ENCODE results near the gene PHAF1.

The PHAF1 gene

DNA sequence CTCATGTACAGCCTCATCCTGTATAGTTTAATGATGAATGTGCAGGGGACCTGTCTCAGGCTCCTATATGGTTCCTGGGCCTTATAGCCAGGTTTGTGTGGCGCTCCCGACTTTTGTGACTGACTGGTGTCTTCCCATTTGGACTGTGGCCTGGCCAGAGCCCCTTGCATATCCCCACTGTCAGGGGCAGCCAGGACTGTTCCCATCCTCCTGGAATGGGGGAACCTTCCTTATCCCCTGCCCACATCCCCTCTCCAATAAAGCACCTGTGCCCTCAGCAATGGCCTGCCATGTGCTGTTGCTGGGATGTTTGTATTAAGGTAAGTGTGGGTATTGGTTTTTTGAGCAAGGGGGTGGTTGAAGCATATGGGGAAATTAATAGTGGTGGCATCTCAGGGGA is 38.5 kb downstream of the PHAF1 start:
- no peak for DNase-seq

DNA sequence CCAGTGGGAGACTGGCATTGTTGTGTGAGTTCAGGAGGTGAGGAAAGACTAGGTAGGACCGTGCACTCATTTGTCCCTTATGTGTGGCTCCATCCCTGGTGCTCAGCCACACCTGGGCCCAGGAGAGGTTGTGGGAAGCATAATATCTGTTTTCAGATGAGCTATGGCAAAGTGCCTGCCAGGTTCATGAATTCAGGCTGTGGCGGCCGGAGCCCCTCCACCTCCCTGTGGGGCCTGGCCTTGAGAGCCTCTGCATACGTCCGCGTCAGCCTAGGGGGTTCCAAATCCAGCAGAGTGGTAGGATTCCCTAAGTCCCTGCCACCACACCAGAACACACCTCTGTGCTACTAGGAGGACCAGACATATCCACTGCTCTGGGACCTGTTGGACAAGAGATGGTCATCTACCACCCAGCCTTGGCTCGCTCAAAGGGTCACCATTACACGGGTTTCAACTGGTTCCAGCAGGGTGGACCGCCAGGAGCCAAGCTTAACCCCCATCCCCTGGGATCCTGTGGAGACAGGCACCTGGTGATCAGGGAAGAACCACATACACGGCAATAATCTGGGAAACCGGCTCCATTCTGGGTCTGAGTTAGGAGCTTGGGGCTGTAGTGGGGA is 39.0 kb downstream of the PHAF1 start:
- no peak for DNase-seq

DNA sequence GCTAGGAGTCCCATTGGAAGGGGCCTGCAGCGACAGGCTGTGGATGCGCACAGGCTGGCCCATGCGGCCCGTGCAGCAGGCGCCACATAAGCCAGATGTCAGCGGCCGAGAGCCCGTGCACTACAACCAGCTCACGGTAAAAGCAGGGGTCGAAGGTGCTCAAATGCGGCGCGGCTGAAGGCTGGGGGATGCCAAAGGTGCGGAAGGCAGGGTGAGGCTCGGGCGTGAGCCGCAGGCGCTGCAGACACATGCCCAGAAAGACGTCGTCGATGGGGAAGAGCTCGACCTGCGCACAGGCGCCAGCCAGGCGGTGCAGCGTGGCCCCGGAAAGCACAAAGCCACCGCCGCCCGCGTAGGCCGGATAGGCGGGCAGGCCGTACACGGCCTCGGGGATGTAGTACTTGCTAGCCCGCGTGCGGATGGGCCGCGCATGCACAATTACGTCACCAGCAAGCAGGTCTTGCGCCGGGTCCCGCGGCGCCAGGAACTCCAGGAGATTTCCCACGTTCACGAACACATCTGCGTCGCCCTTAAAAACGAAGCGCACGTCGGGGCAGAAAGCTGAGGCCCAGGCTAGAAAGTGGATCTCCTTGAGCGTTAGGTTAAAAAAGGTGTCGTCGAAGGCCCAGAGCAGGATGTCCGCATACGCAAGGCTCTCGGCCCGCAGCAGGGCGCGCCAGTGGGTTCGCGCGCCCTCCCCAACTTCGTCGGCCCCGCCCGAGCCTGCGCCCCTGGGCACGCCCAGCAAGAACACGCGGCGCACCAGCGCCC is 39.7 kb downstream of the PHAF1 start:
- no peak for DNase-seq

DNA sequence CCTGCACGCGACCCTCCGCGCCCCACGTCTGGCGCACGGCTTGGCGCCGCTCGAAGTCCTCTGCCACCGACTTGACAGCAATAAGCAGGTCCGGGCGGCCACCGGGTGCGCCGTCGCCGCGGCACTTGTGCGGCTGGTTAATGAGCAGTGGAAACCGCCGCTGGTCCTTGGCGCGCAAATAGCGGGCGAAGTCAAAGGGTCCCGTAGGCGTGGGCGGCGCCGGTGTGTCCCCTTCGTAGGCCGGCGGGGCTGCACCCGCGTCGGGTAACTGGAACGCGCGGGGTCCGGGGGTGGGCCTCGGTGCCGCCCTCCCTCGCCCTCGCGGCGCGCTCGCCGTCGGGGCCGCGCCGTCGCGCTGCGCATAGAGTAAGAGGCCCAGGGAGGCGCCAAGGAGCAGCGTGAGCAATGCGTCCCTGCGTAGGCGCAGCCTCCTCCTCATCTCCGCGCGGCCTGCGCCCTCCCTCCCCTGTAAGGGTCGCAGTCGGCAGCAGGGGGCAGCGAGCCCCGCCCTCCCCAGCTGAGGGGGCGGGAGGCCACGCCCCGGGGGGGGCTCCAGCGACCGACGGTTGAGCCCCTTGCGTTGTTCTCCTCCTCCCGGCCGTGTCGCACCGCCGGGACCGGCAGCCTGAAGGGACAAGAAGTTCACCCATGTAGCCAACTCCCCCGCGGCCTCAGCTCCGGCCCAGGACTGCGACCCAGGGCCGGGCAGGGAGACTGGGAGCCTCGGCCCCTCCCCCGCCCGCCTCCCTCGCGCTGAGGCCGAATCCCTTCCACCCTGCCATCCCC is 40.5 kb downstream of the PHAF1 start:
- peak; percentile 49 for DNase-seq

DNA sequence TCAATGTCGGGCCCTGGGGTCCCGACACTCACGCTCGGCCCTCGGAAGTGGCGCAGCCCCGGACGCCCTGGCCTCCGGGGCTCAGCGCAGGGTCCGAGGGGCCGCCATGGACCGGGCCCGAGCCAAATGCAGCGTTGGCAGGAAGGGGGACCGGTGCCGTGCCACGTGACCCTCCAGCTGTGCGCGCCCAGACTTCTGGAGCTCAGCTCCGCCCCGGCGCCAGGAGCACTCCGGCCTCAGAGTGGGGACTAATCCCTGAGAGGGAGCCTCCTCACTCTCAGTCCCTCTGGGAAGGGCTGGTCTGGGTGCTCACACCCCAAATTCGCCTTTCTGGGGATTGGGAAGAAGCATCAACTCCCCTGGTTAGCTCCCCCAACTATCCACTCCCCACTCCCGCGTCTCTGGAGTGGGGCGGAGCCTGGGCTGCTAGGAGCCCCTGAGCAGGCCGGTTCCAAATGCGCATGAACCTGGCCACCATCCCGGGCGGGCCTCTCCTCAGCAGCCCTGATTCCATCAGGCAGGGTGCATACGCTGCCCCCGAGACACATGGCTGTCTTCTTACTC is 41.2 kb downstream of the PHAF1 start, which contains the start of gene B3GNT9:
TSS of gene B3GNT9 (minus strand) at position 166 of the 564 bp plus-strand sequence. CDS start 513 bp downstream, outside the sequence.
- DNase-seq, result no peak

DNA sequence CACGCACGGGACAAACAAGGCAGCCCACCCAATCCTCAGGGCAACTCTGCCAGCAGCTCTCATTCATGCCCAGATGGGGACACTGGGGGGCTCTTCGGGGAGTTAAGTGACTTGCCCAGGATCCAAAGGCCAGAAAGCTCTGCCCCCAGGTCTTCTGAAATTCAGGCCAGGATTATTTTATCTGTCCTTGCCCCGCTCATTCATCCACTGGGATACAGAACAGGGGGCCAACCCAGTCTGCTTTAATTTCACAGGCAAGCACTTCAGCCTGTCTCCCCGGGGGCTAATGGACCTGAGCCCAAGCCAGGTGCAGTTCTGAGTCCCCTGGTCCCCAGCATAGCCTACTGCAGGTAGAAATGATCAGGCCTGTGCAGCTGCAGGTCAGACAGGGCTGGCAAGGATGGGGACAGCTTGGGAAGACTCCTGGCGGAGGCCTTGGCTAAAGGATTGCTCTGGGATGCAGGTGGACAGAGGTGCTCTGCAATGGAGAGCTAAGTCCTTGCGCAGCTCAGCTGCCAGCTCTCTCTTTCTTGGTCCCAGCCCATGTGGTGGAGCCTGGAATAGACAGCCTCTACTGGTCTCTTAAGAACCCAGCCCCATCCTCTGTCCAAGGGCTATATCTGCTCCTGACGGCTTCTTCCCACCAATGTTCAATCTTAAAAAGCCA is 41.8 kb downstream of the PHAF1 start:
- no peak for DNase-seq

DNA sequence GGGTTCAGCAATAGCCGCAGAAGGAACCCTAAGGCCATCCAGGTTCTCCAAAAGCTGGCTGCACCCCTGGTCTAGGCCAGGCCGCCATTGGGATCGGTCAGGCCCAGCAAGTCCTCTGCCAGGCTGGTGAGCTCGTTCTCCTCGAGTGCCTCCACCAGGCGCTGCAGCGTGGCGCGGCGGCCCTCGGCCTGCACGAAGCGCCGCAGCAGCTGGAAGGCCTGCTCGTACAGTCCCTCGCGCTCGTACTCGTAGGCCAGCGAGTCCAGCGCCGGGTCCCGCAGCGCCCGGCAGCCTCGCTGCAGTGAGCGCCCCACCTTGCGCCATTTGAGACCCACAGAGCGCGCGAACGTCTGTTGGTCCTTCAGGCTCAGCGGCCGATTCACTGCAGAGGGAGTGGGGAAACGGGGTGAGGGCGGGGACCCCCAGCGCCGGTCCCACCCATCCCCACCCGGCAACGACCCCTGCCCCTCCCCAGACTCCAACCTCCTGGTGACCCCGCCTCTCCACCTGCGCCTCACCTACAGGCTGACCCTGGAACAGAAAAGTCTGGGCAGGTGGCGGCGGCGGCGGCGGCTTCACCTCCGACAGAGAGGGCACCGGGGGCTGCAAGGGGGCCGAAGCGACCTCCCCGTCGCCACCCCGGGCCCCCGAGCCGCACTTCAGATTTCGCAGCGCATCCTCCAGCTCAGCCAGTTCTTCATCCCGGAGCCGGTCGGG is 45.0 kb downstream of the PHAF1 start:
- no peak for DNase-seq

DNA sequence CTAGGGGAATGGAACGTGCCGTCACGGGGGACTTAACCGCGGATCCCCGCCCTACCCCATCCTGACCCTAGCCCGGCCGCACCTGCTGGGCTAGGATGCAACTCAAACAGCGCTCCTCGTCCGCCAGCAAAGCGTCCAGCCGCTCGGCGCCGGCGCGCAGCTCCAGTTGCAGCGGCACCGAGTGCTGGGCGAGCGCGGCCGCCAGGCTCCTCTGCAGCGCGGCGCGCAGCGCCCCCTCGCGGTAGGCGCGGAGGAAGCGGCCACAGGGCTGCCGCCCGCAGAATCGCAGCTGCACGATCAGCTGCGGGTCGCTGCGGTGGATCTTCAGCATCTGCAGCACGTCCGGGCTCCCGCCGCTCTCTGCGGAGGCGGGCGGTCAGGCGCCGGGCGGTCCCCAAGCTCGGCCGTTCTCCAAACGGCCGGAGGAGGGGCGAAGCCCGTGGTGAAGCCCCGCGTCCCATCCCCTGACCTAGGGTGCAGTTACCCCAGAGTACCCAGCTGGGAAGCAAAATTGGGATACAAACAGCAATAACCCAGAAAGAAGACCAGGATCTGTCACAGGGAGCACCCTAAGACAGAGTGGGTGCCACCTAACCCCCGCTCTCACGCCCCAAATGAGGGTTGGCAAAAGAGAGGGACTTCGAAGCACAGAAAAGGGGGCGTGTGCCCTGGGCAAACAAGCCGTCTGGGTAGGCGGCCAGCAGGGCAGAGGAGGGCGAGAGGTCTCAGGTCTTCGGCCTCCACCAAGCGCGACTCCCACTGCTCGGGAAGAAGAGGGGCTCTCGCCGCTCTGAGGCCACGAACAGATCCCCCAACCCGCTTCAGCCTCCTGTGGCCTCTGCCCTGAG is 45.8 kb downstream of the PHAF1 start:
- peak; percentile 80 for DNase-seq

DNA sequence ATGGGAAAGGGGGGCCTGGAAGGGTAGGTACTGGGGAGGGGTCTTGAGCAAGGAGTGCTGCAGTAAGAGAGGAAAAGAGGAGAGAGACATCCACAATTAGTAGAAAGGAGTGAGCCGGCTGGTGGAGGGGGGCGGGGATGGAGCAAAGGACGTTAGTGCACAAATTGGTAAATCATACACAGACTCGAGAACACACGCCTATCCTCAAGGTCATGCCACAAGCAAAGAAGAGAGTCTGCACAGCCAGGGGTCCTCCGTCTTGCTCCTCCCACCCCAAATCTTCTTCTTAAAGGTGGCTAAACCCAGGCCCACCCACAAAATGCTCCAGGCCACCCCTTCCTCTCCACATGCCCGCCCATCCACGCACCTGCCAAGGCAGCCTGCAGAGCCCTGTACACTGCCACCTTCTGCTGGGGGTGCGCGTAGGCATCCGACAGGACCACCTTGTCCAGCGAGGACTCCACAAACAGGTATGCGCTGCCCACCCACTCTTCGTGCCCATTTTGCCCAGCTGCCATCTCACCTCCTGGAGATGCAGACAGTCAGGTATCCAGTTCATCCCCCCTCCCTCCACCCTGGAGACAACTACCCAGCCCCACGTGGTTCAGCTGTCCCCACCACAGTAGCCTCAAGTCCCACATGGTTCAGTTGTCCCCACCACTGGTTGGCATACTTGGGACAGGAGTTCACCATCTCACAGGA is 46.6 kb downstream of the PHAF1 start:
- DNase-seq, result no peak

DNA sequence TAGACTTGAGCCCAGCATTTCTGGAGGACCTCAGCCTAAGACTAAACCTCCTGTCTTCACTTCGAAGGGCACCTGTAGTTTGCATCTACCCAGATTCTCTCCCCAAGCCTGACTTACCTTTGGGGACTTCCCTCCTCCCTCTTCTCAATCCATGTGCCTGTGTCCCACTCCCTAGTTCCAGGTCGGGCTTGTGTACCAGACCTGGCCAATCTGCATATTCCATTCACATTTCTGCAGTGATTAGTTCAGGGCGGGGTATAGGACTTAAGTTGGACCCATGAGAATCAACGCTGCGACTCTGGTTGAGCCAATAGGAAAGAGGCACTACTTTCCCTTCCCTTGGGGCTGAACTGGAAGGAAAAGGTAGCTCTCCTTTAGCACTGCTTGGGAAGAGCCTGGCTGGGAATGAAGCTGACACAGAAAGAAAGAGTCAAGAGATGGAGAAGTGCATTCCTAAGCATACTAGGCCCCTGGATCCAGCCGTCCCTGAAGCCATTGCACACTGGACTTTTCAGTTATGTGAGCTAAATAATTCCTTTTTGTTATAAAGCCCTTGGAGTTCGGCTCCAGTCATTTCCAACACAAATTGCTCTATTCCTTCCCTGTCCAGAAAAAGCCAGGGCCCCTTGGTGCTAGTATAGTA is 47.5 kb downstream of the PHAF1 start:
- DNase-seq, result no peak

DNA sequence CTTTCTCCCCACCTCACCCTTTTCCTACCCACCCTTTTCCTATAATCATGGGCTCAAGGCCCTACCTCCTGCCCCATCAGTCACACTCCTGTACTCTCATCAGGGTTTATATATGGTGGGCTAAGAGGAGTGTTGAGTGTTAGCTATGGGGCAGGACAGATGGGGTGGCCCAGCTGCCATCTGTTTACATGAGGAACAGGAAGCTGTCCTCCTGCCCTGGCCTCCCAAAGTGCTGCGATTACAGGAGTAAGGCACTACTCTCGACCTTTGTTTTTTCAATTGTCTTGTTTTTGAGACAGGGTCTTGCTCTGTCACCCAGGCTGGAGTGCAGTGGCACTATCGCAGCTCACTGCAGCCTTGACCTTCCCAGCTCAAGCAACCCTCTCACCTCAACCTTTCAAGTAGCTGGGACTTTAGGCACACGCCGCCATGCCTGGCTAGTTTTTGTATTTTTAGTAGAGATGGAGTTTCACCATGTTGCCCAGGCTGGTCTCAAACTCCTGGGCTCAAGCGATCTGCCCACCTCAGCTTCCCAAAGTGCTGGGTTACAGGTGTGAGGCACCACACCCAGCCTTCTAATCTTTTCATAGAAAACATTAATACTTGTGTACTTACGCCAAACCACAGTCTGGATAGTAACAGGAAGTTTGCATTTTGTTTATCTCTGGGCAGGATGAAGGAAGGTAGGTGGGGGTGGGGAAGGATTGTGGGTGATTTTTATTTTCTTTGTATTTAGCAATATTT is 48.3 kb downstream of the PHAF1 start:
- DNase-seq, result no peak

DNA sequence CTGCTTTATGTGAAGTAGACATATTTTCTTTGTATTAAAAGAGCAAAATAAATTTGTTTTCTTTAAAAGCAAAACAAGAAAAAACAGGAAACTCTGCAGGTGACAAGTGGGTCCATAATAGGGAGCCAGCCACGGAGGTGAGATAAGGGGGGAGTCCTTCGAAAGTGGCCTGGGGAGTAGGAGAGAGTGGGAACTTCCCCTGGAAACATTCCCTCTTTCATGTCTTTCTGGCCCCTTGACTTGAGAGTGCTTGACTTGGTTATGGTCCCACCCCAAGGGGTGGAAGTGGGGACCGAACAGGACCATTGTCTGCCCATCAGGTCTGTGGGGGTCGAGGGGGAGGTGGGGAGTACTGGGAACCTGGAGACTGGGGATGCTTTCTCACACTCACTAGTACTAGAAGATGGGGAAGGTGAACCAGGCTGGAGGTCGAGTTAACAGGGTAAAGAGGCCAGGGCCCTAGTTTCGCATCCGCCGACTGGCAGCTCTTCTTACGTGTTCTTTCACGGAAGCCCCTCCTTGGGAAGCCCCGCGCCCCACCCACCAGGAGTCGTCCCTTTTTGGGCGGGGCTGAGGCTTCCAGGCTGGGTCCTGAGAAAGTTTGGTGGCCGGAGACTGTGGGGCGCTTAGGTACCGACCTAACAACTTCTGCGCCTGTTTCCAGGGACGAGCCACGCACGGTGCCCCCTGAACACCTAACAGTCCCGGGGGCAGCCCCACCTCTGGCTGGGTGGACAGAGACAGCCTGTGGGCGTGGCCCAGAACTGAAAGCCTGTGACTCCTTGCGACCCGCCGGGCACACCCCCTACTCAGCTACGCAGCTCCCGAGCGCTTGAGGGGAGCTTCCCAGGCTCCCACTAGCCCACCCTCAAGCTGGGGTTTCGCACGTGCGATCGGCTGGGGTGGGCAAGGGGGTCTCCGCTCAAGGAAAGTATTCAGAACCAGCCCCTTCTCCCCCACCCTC is 49.2 kb downstream of the PHAF1 start:
- DNase-seq, result peak; percentile 76

DNA sequence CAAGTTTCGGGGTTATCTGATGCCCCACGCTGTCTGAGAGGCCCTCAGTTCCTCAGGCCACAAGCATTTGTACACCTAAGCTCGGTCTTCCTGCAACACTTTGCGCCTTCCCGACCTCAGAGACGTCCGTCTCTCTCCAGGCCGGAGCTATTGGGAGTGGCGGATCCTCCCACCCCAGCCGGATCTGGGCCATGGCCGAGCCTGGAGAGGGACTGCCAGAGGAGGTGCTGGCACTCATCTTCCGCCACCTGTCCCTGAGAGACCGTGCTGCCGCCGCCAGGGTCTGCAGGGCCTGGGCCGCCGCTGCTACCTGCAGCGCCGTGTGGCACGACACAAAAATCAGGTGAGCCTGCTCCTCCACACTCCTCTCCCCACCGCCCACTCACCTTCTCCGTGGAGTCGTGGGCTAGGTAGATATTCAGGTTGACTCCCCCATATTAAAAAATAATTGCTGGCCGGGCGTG is 51.9 kb downstream of the PHAF1 start:
- no peak for DNase-seq

DNA sequence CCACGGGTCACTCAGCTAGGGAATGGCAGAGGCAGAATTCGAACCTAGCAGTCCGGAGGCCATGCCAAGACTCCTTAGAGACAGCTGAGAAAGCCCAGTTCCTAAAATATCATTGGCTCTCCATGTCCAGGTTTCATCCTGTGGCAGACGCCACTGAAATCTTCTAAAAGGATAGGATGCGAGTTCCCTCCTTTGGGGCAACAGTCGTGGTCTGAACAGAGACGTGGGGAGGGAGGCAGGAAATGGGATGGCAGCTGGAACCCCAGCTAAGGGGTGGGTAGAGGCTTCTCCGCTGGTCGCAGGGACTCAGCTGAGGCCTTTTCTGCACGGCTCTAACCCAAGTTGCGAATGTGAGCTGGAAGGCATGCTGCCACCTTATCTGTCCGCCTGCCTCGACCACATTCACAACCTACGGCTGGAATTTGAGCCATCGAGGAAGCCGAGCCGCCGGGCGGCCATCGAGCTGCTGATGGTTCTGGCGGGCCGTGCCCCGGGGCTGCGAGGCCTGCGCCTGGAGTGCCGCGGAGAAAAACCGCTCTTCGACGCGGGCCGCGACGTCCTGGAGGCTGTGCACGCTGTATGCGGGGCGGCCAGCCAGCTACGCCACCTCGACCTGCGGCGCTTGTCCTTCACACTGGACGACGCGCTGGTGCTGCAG is 52.9 kb downstream of the PHAF1 start:
- DNase-seq, result no peak

DNA sequence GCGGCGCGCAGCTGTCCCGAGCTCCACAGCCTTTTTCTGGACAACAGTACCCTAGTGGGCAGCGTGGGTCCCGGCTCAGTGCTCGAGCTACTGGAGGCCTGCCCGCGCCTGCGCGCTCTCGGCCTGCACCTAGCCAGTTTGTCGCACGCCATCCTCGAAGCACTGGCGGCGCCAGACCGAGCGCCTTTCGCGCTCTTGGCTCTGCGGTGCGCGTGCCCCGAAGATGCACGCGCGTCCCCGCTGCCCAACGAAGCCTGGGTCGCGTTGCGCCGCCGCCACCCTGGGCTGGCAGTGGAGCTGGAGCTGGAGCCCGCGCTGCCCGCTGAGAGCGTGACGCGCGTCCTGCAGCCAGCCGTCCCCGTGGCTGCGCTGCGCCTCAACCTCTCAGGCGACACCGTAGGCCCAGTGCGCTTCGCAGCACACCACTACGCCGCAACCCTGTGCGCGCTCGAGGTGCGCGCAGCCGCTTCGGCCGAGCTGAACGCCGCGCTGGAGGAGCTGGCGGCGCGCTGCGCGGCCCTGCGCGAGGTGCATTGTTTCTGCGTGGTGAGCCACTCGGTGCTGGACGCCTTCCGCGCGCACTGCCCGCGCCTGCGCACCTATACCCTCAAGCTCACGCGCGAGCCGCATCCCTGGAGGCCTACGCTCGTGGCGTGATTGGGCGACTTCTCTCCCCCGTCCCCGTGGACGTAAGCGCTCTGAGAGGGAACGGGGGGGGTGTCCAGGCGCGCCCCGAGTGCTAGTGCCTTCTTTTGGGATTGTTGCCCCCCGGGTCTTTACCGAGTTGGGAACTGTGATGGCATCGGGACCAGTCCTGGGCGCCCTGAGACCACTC is 53.6 kb downstream of the PHAF1 start:
- DNase-seq, result peak; percentile 29

DNA sequence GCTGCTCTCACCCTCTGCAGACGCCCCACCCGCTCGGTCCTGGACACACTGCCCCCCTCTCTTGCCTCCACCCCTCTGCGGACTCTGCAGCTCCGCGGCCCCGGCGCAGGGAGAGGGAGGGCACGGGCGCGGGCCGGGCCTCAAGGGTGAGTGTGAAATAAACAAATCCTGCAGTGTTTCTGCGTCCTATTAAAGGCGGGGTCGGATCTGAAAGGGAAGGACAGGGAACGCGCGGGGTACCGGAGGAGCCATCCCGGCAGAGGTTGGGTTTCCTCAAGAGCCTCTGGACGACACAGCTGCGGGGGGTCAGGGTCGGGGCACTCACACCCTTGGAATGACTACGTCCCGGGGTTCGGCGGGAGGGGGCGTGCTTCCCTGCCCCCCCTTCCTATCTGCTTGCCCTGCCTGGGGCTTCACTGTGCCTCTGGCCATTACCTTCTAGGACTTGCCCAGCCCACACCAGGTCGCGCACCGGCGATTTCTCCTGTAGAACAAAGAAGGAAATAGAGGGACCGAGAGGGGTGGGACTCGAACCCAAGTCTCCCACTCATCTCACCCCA is 54.3 kb downstream of the PHAF1 start:
- no peak for DNase-seq

All from stimulated activated CD4-positive, alpha-beta T cell treated with anti-CD3 and anti-CD28 coated beads, Interleukin-4, amount 100 ng/mL, for 24 hours (primary cell).